Smooth muscle cell (in vitro differentiated cells): ENCODE data around the gene MEIS3. TPM values are rescaled to one million over a fixed set of nuclear protein-coding genes. Genes with fewer than 3 reads are reported as not detected.

Source experiments
- DNase-seq: peaks from one replicate; lab custom pipeline; 2025; ENCODE audit not compliant: unreplicated experiment; lab: John Stamatoyannopoulos, UW
- H2AFZ ChIP-seq: fragments of 200-600 bp; sonication (generic); 2 replicates; pipeline ENCODE4 v1.6.0; 2016; ENCODE audit warnings: antibody characterized with exemption, low read depth, mild to moderate bottlenecking
- H3F3A ChIP-seq: fragments of 200-600 bp; sonication (generic); 2 replicates; pipeline ENCODE4 v1.6.0; 2017; ENCODE audit warnings: antibody characterized with exemption, low read depth
- H3K27ac ChIP-seq: fragments of 200-600 bp; sonication (generic); 2 replicates; pipeline ENCODE4 v1.5.1; 2016; ENCODE audit warnings: low read depth, mild to moderate bottlenecking
- H3K27me3 ChIP-seq: fragments of 200-600 bp; sonication (generic); 2 replicates; pipeline ENCODE4 v1.6.1; 2016; ENCODE audit warnings: low read depth, mild to moderate bottlenecking
- H3K36me3 ChIP-seq: fragments of 200-600 bp; sonication (generic); 2 replicates; pipeline ENCODE4 v1.5.1; 2016; ENCODE audit warnings: low read depth
- H3K4me1 ChIP-seq: fragments of 200-600 bp; sonication (generic); 2 replicates; pipeline ENCODE4 v1.5.1; 2016; ENCODE audit warnings: low read depth
- H3K4me2 ChIP-seq: fragments of 200-600 bp; sonication (generic); 2 replicates; pipeline ENCODE4 v1.6.0; 2016; ENCODE audit warnings: mild to moderate bottlenecking
- H3K4me3 ChIP-seq: fragments of 200-600 bp; sonication (generic); 2 replicates; pipeline ENCODE4 v1.5.1; 2016; ENCODE audit warnings: mild to moderate bottlenecking
- H3K79me2 ChIP-seq: fragments of 200-600 bp; sonication (generic); 2 replicates; pipeline ENCODE4 v1.6.0; 2016; ENCODE audit warnings: low read depth, mild to moderate bottlenecking
- H3K9ac ChIP-seq: fragments of 200-600 bp; sonication (generic); 2 replicates; pipeline ENCODE4 v1.6.0; 2016; ENCODE audit warnings: low read depth
- H3K9me3 ChIP-seq: fragments of 200-600 bp; sonication (generic); replicated peaks from 2 replicates; pipeline ENCODE4 v1.5.1; 2016; ENCODE audit warnings: low read depth
- H4K20me1 ChIP-seq: fragments of 200-600 bp; sonication (generic); 2 replicates; pipeline ENCODE4 v1.6.0; 2016; ENCODE audit warnings: low read depth
- CTCF ChIP-seq: fragments of 200-600 bp; sonication (generic); IDR thresholded peaks from 2 replicates; pipeline ENCODE4 v1.5.1; 2017; ENCODE audit warnings: borderline replicate concordance, mild to moderate bottlenecking, antibody characterized with exemption; ENCODE audit not compliant: insufficient read depth, poor library complexity, severe bottlenecking
- WGBS: methylation state at CpG from one replicate; pipeline ENCODE4 v1.1.7; 2016; ENCODE audit warnings: low lambda C conversion rate; 5-methylcytosine and 5-hydroxymethylcytosine counted together
- polyA plus RNA-seq: library from polyadenylated mRNA; unstranded; fragments of >200 nt; fragmentation: Nextera tagmentation; extraction: Ambion mirVana; gene quantifications from 2 replicates; pipeline ENCODE4 v1.2.1, GENCODE V29; 2016
- total RNA-seq: library from RNA; depleted of rRNA; stranded (reverse); fragments of >200 nt; gene quantifications from 2 replicates; pipeline ENCODE4 v1.2.3, GENCODE V29; 2014

Gene MEIS3
- total and polyA plus RNA-seq, 2 experiments from 2014 or later: 59.0 to 141 TPM

DNA sequence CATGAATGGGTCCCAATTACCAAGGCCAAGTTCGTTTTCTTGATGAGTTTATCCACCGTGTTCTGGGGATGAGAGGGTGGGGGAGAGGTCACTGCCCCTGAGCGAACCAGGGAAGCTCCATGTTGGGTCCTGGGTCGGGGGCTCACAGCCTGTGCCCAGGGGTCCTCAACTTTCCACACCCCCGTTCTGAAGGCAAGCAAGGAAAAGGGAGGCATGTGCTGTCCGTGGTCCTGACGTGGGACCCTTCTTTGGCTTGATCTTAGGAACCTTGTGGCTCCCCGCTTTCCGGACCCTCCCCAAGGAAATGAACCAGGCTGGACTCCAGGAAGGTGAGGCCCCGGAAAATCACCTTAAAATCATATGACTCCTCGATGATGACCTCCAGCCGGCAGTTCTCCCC is 18.2 kb upstream of the MEIS3 start:
- Histone ChIP-seq H3K27ac (no peak overlapping the region), H3K4me2 (no peak overlapping the region), H3K27me3 (no peaks in the 10 kb centered on the region), H4K20me1 (no peaks in the 10 kb centered on the region), H3K36me3 (no peaks in the 10 kb centered on the region), H3K4me1 (no peaks in the 10 kb centered on the region), H3K79me2 (no peaks in the 10 kb centered on the region), H3F3A (no peaks in the 10 kb centered on the region), H3K9ac (no peak overlapping the region), H3K9me3 (no peaks in the 10 kb centered on the region), H3K4me3 (no peak overlapping the region), H2AFZ (no peak overlapping the region)
- no peak for TF ChIP-seq CTCF
- DNase-seq: no peak
- WGBS: 61% methylated on average over 12 of the region's 12 CpGs

- peak; percentile 88 for TF ChIP-seq CTCF
- no peaks in the 10 kb centered on the region for H3K27me3 ChIP-seq
- no peak overlapping the region for H3K4me2 ChIP-seq
- no peaks in the 10 kb centered on the region for H4K20me1 ChIP-seq
- H2AFZ ChIP-seq: no peak overlapping the region
- WGBS: 42% methylated on average over 17 of the region's 17 CpGs
- no peaks in the 10 kb centered on the region for H3K9me3 ChIP-seq
- no peaks in the 10 kb centered on the region for H3K79me2 ChIP-seq
- H3F3A ChIP-seq: no peaks in the 10 kb centered on the region
- H3K9ac ChIP-seq: no peak overlapping the region
- peak; percentile 39 for DNase-seq
- H3K36me3 ChIP-seq: no peaks in the 10 kb centered on the region
- no peak overlapping the region for H3K27ac ChIP-seq
- no peaks in the 10 kb centered on the region for H3K4me1 ChIP-seq
- H3K4me3 ChIP-seq: no peak overlapping the region
Measured at GRCh38 chr19:47436712-47437401, 17.5 kb upstream of the MEIS3 start.

GRCh38 chr19:47435883-47436417 is 16.6 kb upstream of the MEIS3 start:
- Histone ChIP-seq H3F3A (no peaks in the 10 kb centered on the region), H3K79me2 (no peaks in the 10 kb centered on the region), H3K4me2 (no peak overlapping the region), H3K27me3 (no peaks in the 10 kb centered on the region), H3K36me3 (no peaks in the 10 kb centered on the region), H3K9me3 (no peaks in the 10 kb centered on the region), H3K4me1 (no peaks in the 10 kb centered on the region), H4K20me1 (no peaks in the 10 kb centered on the region), H3K4me3 (no peak overlapping the region), H3K27ac (no peak overlapping the region), H3K9ac (no peak overlapping the region), H2AFZ (no peak overlapping the region)
- no peak for TF ChIP-seq CTCF
- WGBS: 85% methylated on average over 5 of the region's 6 CpGs
- no peak for DNase-seq

GRCh38 chr19:47435196-47435595 is 15.9 kb upstream of the MEIS3 start:
- H3K36me3 ChIP-seq: no peaks in the 10 kb centered on the region
- no peaks in the 10 kb centered on the region for H3K9me3 ChIP-seq
- H3K79me2 ChIP-seq: no peaks in the 10 kb centered on the region
- no peak overlapping the region for H3K4me3 ChIP-seq
- no peak for TF ChIP-seq CTCF
- H2AFZ ChIP-seq: no peak overlapping the region
- no peak overlapping the region for H3K9ac ChIP-seq
- H3K4me2 ChIP-seq: no peak overlapping the region
- H3F3A ChIP-seq: no peaks in the 10 kb centered on the region
- H3K27me3 ChIP-seq: no peaks in the 10 kb centered on the region
- H3K27ac ChIP-seq: no peak overlapping the region
- no peaks in the 10 kb centered on the region for H3K4me1 ChIP-seq
- 79% methylated on average over 16 of the region's 16 CpGs for WGBS
- DNase-seq: no peak
- H4K20me1 ChIP-seq: no peaks in the 10 kb centered on the region
